HUDEP-2 (cell line): ENCODE measurements around the gene SUGP1.
A peak's percentile ranks its signal among the peaks of the same experiment; 100 is the strongest.
"Not testable (repeated sequence)": the region's sequence is repeated elsewhere in the genome, so short reads cannot be mapped to it uniquely, and the experiment has no call there.

Experiments
- DNase-seq, 76 experiments: peaks; one replicate each; lab custom pipeline; 2025; ENCODE audit not compliant: unreplicated experiment in 76 of 76; lab: John Stamatoyannopoulos, UW

Gene SUGP1

GRCh38 chr19:19320361-19321140 is at the start of gene SUGP1, which contains the start of gene MAU2:
Gene SUGP1, minus strand, starts transcription at chr19:19320509. Its CDS starts 13 bp downstream, at chr19:19320496.
Gene MAU2, plus strand, starts transcription at chr19:19320829. Its CDS starts 31 bp downstream, at chr19:19320860.
- peak in 75 of 76 experiments; percentile 60 to 98 (median 93) for DNase-seq

GRCh38 chr19:19368087-19368486 is 47.8 kb upstream of the SUGP1 start:
- no peak for DNase-seq

GRCh38 chr19:19366434-19367396 is 46.4 kb upstream of the SUGP1 start:
- peak in 65 of 76 experiments; percentile 23 to 83 (median 56) for DNase-seq

- no peak for DNase-seq
Measured at GRCh38 chr19:19362075-19362474, 41.8 kb upstream of the SUGP1 start.

- DNase-seq = peak in 71 of 76 experiments; percentile 29 to 89 (median 74)
Measured at GRCh38 chr19:19361075-19361594, 40.8 kb upstream of the SUGP1 start.

- DNase-seq = no peak
Measured at GRCh38 chr19:19356901-19357566, 36.7 kb upstream of the SUGP1 start.

- no peak for DNase-seq
Measured at GRCh38 chr19:19356500-19356899, 36.2 kb upstream of the SUGP1 start.

- DNase-seq = no peak
Measured at GRCh38 chr19:19355606-19356139, 35.4 kb upstream of the SUGP1 start.

- no peak for DNase-seq
Measured at GRCh38 chr19:19354932-19355331, 34.6 kb upstream of the SUGP1 start.

- DNase-seq = no peak
Measured at GRCh38 chr19:19354007-19354406, 33.7 kb upstream of the SUGP1 start.

- DNase-seq = no peak
Measured at GRCh38 chr19:19352823-19353222, 32.5 kb upstream of the SUGP1 start.

- DNase-seq = not testable (repeated sequence)
Measured at GRCh38 chr19:19350756-19351155, 30.4 kb upstream of the SUGP1 start.

- peak in 1 of 76 experiments; percentile 12 for DNase-seq
Measured at GRCh38 chr19:19349365-19349764, 29.1 kb upstream of the SUGP1 start.

GRCh38 chr19:19348266-19348665 is 28.0 kb upstream of the SUGP1 start:
- DNase-seq = no peak

- no peak for DNase-seq
Measured at GRCh38 chr19:19347401-19348110, 27.2 kb upstream of the SUGP1 start.

- no peak for DNase-seq
Measured at GRCh38 chr19:19345970-19346369, 25.7 kb upstream of the SUGP1 start.

- peak in 8 of 76 experiments; percentile 11 to 42 (median 20) for DNase-seq
Measured at GRCh38 chr19:19345232-19345631, 24.9 kb upstream of the SUGP1 start.

GRCh38 chr19:19343762-19344161 is 23.5 kb upstream of the SUGP1 start:
- DNase-seq = no peak

GRCh38 chr19:19343016-19343362 is 22.7 kb upstream of the SUGP1 start:
- no peak for DNase-seq
